Left lobe of liver (tissue), 2 donors: ENCODE measurements around the gene ARHGEF40. TPM values are rescaled to one million over a fixed set of nuclear protein-coding genes. Genes with fewer than 3 reads are reported as not detected.
A peak's percentile ranks its signal among the peaks of the same experiment; 100 is the strongest.

Experiments used
- ATAC-seq: fragments of 200-7000 bp; cut with Tn5 transposase; one replicate; pipeline ENCODE4 v1.9.1; 2020; ENCODE audit warnings: mild to moderate bottlenecking, moderate library complexity
- DNase-seq: peaks from one replicate; pipeline ENCODE4 v3.0.0-alpha.2; 2020; ENCODE audit warnings: low spot score
- total RNA-seq: library from RNA; stranded (reverse); gene quantifications from one replicate; pipeline ENCODE4 v1.2.1, GENCODE V29; 2021
- donor health status: DM: no; HTN: no; CAD: no; lungs with moderate emphysema.
- donor health status: DM: no; HTN: yes; CAD: no.

ARHGEF40 gene
- total RNA-seq, 1 donor from 2014 or later: 41.9 TPM

DNA sequence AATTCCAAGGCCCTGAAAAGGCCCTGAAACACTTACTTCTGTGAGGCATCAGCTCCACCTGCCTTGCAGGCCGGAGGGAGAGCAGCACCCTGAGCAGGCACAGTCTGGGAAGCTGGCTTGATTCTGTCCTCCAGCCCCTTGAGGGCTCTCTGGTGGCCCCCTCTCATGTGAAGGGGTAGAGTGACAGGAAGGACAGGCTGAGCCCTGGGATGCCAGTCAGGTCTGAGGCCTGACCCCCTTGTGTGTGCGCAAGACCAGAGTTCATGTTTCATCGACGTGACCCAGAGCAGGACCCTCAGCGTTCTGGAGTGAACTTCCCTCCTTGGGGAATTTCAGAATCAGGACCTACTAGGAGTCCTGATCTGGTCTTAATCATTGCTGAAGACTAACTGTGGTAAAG lies 11.2 kb upstream of the ARHGEF40 start:
- DNase-seq (no peak), ATAC-seq (no peak)

DNA sequence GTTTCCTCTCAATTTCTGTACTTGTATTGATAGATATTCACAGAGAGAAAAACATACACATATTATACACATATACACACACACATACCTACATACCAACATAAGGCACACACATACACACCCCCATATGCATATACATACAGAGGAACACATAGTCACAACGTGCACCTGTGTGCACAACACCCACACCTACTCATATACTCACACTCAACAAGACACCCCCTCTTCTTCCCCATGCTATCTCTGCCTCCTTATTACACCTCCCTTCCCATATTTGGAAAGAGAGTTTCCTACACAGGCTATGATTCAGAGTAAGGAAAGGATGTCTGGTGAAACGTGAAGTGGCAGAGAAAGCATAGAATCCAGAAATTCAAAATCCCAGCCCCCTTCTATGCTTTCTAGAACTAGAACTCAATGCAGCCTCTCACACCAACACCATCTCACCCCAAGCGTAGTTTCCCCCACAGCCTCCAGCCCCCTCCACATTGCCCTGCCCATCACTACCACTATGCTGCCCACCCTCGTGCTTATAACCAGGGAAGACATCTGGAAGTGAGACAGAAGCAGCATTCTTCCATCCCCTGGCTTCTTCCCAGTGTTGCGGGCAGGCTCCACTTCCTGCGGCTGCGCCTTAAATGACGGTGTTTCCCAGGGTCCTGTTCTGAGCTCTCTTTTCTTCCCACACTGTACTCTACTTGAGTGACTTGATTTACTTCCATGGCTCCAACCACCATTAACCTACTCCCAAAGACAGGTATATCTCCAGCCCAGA lies 10.1 kb upstream of the ARHGEF40 start:
- no peak for DNase-seq
- ATAC-seq: no peak

DNA sequence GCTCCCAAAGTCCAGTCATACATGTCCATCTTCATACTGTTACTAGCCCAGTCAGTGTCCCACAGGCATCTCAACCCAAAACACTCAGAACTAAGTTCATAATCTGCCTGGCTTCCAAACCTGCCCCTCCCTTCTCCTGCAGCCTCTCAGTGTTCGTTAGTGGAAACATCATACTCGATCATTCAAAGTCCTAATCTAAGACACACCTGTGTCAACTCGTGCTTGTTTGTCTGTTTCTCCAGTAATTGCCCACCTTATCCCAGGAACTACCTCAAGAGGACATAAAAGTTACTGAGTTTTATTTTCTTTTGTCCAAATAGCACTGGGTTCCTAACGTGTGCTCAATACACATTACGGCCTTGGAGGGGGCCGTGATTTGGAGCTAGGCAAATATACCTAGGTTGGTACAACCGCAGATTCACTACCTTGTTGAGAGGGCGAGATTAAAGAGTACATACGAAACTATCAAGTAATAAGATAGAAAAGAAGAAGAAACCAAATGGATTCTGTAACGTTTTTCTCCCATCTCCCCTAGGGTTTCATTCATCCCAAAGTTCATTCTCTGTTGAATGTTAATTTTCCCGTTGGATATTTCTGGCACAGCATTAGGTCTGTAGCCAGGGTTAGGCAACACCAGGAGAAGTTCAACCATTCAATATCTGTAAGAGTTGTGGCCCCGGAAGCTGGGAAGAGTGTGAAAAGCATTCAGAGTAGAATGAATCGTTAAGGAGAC lies 9.3 kb upstream of the ARHGEF40 start:
- peak; percentile 64 for ATAC-seq
- no peak for DNase-seq

DNA sequence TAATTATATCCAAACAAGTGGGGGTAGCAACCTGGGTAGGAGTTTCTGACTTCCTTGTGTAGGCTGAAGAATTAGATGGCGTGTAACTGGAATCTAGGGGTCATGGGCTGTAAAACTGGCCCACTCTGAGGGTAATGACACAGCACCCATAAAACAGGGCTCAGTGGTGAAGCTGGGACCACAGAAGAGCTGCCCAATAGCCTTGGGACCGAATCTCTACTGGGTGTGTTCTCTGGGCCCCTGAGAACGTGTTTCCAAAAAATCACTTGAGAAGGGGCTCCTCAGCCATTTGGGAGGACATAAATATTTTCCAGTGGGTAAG lies 8.8 kb upstream of the ARHGEF40 start:
- no peak for DNase-seq
- peak; percentile 14 for ATAC-seq

DNA sequence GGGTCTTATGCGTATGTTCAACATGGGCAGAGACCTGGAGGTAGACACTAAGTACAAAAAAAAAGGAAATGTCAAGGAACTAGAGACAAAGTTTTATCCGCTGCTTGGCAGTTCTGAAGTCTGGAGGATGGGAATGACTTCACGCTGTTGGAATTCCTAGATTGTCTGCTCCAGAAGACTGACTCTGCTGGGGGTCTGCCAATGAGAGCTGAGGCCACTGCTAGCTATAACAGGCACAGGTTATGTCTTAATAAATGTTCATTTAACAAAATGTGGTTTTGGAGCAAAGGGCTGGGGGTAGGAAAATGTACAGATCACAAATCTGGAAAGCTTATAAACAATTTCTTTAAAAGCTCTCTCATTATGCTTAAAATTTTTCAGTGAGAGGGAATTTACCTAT lies 6.6 kb upstream of the ARHGEF40 start:
- DNase-seq (no peak), ATAC-seq (peak; percentile 12)

DNA sequence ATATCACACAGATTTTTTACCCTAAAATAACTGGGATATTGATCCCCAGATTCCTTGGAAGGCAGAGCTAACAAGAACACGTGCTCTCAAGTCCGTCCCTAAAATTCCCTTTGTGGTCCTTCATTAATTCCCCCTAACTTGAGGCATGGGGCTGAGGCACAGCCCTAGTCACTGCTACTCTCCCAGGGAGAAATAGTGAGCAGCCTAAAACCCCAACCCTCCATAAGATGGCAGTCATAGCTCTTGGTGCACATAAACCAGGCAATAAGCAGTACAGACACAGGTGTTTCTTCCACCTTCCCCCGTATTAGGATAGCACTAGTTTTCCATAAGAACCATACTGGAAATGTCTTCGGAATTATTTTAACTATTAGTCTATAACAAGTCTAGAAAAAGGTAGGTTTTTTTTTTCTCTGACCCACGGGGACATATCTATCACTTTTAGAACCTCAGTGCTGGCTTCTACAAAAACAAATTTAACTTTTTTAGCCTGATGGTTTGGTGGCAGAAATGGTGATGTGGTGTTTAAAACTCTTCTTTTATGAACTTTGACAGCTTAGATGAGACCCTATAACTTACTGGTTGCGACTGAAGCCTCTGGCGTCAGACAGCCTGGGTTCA lies 3.1 kb upstream of the ARHGEF40 start:
- DNase-seq: no peak
- no peak for ATAC-seq

DNA sequence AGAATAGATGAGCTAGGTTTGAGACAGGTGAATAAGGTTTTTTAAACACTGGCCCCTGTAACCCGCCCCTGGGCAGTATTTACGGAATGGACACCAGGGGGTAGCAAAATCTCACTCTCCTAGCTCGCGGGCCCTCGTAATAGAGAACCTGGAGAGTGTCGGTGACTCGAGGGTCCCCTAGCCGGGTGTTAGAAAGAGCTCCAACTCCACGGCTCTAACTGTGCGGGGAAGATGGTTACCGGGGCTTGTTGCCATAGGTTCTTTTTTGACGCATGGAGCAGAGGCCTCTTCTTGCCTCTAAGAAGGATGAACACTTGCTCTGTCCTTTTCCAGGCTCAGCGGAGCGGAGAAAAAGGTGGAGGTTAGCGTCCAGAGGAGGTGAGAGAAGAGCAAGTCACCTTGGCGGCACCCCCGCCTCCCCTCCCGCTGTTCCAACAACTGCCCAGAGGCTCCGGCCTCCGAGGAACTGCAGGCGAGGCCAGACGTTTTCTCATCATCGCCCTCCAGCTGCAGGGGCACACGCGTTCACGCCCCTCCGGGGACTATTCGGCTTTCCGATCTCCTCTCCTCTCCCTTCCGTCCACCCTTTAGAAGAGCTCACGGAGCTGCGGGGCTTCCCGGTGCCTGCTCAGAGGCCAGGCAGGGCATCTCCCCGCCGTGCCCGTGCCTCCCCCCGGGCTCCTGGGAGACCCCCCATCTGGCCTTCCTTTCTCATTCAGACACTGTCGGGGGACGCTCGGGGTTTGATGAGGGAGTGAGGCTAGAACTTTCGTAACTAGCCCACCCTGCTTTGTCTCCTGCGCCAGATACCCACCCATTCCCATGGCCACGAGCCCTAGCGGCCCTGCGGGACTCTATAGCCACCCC lies 1.4 kb upstream of the ARHGEF40 start:
- peak; percentile 24 for ATAC-seq
- DNase-seq: no peak

DNA sequence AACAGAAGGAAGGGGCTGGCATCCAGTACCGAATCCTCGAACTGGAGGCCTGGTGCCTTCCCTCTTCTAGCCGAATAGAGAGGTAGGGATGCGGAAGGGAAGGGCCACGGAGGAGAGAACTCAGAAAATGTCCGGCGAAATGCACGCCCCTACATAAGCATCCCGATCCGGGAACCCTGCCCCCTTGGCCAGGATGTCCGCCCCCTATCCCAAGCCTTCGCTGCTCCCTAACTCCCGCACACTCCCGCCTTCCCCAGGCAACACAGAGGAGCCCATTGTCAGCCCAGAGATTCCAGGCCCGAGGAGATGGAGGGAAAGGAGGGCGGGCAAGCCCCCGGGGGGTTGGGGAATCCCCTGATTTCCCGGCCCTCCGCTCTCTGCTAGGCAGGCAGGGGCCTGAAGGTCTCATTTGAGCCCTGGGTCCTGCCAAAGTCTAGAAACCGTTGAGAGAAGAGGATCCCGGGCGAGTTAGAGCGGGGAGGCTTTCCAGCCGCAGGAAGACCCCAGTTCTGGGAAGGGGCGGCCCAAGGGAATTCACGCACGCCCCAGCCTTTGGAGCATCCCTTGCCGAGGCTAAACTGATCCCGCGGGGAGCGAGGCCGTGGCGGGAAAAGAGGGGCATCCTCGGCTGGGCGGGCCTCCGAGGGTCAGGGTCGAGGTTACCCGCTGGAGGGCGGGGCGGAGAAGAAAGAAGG lies 569 bp upstream of the ARHGEF40 start:
- DNase-seq (no peak), ATAC-seq (no peak)

DNA sequence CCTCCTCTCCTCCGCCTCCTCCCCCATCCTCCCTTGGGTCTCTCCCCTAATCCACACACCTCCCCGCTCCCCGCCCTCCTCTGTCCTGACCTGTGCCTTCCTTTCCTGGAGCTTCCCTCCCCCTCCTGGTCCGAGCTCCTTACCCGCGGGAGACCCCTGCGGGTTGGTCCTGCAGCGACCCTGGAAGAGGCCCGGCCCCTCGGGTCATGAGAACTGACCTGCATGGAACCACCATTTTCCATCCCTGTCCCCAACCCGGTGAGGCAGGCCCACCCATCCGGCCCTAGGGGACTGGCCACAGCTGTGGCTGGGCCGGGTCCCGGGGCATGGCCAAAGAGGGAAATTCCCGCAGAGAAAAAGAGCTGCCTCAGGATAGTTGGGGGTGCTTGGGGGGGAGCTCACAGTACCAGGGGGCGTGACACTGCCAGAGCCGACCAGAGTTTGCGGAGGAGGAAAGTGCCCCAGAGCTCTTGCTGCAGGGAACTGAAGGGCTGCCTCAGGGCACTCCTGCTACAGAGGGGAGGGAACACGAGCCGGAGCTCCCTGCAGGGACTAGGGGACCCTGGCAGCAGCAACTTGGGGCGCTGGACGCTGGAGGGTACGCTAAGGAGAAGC lies 613 bp downstream of the ARHGEF40 start:
- peak; percentile 36 for ATAC-seq
- DNase-seq: no peak

DNA sequence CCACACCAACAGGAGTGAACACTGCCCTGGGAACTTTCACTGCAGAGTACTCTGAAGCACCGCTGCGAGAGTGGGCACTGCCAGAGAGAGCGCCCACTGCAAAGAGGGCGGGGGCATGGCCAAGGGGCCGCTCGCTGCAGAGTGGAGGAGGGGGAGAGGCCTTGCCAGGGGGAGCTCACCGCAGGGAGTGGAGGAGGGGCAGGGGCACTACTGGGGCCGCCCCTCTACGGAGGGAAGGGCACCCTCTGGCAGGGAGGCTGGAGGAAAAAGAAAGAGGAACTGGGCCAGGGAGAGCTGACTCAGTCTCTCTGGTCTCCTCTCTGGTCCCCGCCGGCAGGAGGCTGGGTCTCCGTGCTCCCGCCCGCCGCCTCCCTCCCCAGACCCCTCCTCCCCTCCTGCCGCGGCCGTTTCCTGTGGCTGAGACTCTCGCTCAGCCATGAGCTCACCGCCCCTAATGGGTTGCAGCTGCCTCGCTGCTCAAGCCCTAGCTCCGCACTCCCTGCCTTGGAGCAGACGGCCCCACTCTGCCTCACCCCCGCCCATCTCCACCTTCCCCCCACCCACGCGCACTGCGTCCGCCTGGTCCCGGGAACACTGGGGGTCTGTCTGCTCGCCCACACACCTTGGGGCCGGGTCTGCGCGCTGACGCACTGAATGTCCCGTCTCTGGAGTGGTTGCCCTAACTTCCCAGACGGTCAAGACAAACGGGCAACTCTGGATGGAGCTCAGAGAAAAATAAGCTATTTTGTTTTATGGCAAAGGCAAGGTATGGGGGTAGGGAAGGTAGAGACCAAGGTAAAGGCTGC lies 1.3 kb downstream of the ARHGEF40 start:
- peak; percentile 36 for ATAC-seq
- no peak for DNase-seq

DNA sequence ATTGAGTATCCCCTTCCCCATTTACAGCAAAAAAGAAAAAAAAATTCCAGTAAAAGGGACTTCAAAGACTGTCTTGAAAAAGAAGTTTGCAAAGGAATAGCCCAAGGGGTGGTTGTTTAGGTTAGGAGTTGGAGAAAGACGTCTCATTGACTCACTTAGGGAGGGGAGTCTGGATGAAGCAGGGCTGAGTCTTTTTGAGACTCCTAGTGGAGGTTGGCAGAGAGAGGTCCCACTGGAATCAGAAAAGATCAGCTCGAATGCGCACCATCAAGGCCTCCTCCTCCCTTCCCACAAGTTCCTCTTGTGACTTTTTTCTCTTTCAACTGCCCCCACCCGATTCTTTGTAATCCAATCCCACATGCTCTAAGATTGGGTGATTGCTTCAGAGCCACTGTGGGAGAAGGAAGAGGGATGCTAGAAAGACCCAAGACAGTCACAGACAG lies 1.9 kb downstream of the ARHGEF40 start:
- ATAC-seq: no peak
- DNase-seq: no peak

DNA sequence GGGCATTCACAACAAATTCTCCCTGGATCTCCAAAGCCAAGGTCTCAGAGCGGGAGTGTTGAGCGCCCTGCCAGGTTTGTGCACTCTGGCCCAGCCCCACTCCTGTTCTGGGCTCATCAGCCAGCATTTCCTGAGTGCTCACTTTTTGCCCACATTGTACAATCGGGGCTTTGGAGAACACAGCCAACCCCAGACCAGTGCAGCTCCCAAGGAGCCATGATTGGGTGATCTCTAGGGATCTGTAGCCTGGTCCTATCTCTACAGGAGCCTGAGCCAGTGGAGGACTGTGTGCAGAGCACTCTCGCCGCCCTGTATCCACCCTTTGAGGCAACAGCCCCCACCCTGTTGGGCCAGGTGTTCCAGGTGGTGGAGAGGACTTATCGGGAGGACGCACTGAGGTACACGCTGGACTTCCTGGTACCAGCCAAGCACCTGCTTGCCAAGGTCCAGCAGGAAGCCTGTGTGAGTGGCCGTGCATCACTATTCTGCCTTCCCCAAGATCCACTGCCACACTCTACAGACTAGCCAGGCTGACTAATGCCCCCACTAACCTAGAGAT lies 2.8 kb downstream of the ARHGEF40 start:
- ATAC-seq: no peak
- no peak for DNase-seq

DNA sequence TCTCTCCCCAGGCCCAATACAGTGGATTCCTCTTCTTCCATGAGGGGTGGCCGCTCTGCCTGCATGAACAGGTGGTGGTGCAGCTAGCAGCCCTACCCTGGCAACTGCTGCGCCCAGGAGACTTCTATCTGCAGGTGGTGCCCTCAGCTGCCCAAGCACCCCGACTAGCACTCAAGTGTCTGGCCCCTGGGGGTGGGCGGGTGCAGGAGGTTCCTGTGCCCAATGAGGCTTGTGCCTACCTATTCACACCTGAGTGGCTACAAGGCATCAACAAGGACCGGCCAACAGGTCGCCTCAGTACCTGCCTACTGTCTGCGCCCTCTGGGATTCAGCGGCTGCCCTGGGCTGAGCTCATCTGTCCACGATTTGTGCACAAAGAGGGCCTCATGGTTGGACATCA lies 3.8 kb downstream of the ARHGEF40 start:
- no peak for ATAC-seq
- no peak for DNase-seq

DNA sequence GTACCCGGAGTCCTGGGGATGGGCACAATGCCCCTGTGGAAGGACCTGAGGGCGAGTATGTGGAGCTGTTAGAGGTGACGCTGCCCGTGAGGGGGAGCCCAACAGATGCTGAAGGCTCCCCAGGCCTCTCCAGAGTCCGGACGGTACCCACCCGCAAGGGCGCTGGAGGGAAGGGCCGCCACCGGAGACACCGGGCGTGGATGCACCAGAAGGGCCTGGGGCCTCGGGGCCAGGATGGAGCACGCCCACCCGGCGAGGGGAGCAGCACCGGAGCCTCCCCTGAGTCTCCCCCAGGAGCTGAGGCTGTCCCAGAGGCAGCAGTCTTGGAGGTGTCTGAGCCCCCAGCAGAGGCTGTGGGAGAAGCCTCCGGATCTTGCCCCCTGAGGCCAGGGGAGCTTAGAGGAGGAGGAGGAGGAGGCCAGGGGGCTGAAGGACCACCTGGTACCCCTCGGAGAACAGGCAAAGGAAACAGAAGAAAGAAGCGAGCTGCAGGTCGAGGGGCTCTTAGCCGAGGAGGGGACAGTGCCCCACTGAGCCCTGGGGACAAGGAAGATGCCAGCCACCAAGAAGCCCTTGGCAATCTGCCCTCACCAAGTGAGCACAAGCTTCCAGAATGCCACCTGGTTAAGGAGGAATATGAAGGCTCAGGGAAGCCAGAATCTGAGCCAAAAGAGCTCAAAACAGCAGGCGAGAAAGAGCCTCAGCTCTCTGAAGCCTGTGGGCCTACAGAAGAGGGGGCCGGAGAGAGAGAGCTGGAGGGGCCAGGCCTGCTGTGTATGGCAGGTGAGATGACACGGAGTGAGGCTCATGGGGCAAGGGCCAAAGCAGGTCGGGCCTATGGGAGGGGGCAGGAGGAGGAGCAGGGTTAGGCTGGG lies 4.5 kb downstream of the ARHGEF40 start:
- no peak for DNase-seq
- ATAC-seq: no peak

DNA sequence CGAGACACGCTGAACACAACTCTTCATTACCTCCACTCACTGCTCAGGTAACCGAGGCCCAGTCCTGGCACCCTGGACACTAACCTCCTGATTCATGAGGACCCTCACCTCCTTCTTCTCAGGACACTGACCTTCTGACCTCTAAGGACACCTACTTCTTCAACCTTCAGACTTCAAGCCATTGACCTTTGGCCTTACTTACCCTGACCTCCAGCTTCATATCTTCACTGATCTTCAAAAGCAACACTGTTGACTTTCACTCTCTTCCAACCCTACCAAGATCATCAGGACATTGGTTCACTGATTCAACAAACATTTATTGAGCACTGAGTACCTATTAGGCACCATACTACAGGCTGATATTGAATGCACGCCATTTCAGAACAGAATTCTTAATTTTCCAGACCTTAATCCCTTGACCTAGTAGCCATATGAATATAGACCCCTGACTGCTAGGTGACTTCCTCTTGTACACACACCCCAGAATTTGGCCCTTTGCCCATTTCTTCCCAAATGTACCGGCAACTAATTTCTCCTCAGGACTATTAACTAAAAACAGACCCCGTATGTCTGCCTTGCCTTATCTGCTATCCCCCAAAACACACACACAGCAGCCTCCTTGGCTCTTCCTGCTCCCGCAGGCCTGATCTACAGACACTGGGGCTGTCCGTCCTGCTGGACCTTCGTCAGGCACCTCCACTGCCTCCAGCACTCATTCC lies 5.8 kb downstream of the ARHGEF40 start:
- DNase-seq (no peak), ATAC-seq (no peak)

DNA sequence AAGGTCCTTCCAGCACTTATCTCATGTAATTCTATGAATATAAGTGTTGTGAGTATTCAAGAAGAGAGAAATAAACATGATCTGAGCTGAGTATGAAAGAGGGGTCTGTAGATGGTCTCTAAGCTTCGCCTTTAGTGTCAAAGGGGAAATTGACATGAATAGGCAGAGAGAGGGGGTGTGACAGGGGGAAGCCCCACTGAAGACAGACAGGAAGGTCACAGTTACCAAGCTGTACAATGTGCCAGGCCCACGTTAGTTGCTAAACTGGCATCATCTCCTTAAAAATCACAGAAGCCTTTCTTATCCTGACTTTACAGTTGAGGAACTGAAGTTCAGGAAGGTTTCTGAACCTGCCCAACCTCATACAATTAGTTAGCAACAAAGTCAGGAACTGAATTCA lies 7.6 kb downstream of the ARHGEF40 start:
- DNase-seq: no peak

DNA sequence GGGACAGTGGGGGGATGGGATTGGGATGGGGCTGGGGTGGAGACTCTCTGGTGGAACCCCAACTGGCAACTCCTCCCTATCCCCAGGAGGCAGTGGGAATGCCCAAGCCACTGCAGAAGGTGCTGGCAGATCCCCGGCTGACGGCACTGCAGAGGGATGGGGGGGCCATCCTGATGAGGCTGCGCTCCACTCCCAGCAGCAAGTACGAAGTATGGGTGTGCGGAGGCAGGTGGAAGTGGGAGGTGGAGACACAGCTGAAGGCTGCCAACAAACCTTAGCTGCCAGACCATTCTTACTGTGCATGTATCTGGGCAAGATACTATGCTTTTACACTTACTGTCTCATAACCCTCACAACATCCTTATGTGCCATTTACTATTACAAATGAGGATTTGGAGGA lies 8.2 kb downstream of the ARHGEF40 start:
- DNase-seq (no peak), ATAC-seq (no peak)

More for the DNA sequence above, 7.6 kb downstream of the ARHGEF40 start:
- no peak for ATAC-seq
